ENCODE data around the gene CTSG. TPM values are rescaled to one million over a fixed set of nuclear protein-coding genes. Genes with fewer than 3 reads are reported as not detected.

The CTSG gene, protein sequence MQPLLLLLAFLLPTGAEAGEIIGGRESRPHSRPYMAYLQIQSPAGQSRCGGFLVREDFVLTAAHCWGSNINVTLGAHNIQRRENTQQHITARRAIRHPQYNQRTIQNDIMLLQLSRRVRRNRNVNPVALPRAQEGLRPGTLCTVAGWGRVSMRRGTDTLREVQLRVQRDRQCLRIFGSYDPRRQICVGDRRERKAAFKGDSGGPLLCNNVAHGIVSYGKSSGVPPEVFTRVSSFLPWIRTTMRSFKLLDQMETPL
- not detected for total RNA-seq

DNA sequence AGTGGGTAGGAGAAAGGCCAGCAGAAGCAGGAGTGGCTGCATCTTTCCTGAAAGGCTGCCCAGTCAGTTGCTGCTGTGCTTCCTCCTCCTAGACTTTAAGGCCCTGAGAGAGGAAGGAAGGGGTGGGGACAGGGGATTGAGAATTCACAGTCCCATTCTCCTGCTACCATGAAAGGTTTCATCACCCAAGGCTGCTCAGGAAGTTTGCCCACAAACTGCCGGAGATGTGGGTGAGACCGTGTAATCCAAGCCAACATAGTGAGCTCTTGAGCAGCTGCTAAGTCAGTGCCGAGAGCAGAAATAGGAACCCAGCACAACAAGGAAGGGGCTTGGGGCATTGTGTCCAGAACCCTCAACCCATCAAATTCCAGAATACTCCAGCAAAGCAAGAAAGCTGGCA is at the start of gene CTSG:
Gene CTSG (minus strand): TSS at position 69 of the 400 bp plus-strand sequence. CDS start 27 bp downstream, at position 42.

DNA sequence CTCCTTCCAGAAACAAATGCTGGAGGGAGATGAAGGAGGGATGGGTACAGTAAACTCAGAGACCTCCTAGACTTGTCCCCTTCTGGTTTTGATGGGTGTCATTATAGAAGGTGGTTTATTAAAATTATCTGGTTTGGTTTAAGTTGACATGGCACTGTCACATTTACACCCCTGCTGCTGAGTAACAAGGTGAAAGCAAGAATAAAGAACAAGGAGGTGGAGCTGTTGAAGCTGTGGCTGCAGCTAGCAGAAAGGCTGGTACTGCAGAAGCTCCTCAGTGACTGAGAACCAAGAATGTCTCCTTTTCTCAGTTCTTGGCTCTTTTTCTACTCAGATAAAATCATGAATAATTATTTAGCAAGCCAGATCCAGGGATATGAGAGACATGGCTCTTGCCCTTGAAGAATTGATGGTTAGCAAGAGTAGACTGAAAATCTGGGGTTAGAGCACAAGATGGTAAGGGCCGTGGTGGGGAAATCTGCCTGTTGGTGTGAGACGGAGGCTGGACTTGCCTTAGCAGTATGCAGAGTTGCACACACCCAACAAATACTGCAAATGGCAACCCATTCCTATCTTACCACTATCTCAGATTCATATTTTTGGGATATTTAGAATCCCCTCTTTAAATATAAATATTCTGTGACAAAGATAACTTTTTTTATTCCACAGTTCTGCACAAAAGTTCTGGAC is 33.8 kb upstream of the CTSG start, which contains the start of gene GZMH:
Gene GZMH (minus strand): TSS at position 31 of the 690 bp plus-strand sequence. CDS start 72 bp downstream, outside the sequence.

Other genes with a start within 250 kb of the CTSG start
- gene ADCY4, start 241.2 kb downstream of the CTSG start, total RNA-seq, result 3.1 TPM
- gene RIPK3, start 236.3 kb downstream of the CTSG start, total RNA-seq, result not detected
- 4.4 TPM for gene NFATC4, start 208.1 kb downstream of the CTSG start, total RNA-seq
- gene NYNRIN, start 177.2 kb downstream of the CTSG start, total RNA-seq, result 34.7 TPM
- not detected for gene CBLN3, start 146.6 kb downstream of the CTSG start, total RNA-seq
- gene KHNYN, start 146.3 kb downstream of the CTSG start, total RNA-seq, result 22.5 TPM
- gene SDR39U1, start 133.5 kb downstream of the CTSG start, total RNA-seq, result 24.7 TPM
- gene CMA1, start 68.0 kb downstream of the CTSG start, total RNA-seq, result not detected
- gene GZMH, start 33.4 kb upstream of the CTSG start, total RNA-seq, result not detected
- gene GZMB, start 57.9 kb upstream of the CTSG start, total RNA-seq, result not detected